Stimulated activated naive CD8-positive, alpha-beta T cell treated with anti-CD3 and anti-CD28 coated beads, Interleukin-15, amount 100 ng/mL, for 72 hours (primary cell): Measurements from ENCODE around the gene BMP10.
A peak's percentile ranks its signal among the peaks of the same experiment; 100 is the strongest.

Experiments used
- ATAC-seq: fragments of 150-1000 bp; cut with Tn5 transposase; 2 replicates; pipeline ENCODE4 v1.10.0; 2021; ENCODE audit warnings: mild to moderate bottlenecking, moderate library complexity
- DNase-seq, 2 donors: peaks; one replicate each; pipeline ENCODE4 v3.0.0; 2021 to 2022
- H3K27ac Mint-ChIP-seq, 2 donors: one replicate each; pipeline ENCODE4 v1.8.0; 2022; ENCODE audit warnings: mild to moderate bottlenecking in 2 of 2, mixed read lengths in 2 of 2, moderate library complexity in 2 of 2
- H3K27me3 Mint-ChIP-seq: one replicate; pipeline ENCODE4 v1.8.0; 2022; ENCODE audit warnings: mixed read lengths
- H3K4me1 Mint-ChIP-seq: one replicate; pipeline ENCODE4 v1.8.0; 2022; ENCODE audit warnings: mild to moderate bottlenecking, mixed read lengths
- H3K4me3 Mint-ChIP-seq, 2 donors: one replicate each; pipeline ENCODE4 v1.8.0; 2022; ENCODE audit warnings: mild to moderate bottlenecking in 2 of 2, mixed read lengths in 2 of 2, moderate library complexity in 1 of 2
- H3K9me3 Mint-ChIP-seq, 2 donors: one replicate each; pipeline ENCODE4 v1.8.0; 2022; ENCODE audit warnings: mixed read lengths in 2 of 2

BMP10 gene

DNA sequence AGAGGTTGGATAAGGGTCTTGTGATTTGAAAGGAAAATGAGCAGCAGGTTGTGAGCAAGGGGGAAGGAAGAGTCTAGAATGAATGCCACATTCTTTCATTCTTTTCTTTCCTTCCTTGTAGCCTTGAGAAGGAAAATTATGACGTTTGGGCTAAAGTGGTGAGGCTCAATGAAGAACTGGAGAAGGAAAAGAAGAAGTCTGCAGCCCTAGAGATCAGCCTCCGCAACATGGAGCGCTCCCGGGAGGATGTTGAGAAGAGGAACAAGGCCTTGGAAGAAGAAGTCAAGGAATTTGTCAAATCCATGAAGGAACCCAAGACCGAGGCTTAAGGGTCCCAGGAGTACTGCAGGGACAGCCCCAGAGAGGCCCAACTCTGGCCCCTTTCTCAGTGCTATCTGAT, 45.3 kb downstream of the BMP10 start:
- DNase-seq: no peak
- H3K27ac Mint-ChIP-seq: peak overlapping the region in 1 of 2 donors; percentile 45
- no peaks in the 10 kb centered on the region for H3K27me3 Mint-ChIP-seq
- peaks cover 36% of the 10 kb centered on the region for H3K4me1 Mint-ChIP-seq
- no peak for ATAC-seq
- H3K9me3 Mint-ChIP-seq: no peaks in the 10 kb centered on the region
- H3K4me3 Mint-ChIP-seq: no peak overlapping the region

DNA sequence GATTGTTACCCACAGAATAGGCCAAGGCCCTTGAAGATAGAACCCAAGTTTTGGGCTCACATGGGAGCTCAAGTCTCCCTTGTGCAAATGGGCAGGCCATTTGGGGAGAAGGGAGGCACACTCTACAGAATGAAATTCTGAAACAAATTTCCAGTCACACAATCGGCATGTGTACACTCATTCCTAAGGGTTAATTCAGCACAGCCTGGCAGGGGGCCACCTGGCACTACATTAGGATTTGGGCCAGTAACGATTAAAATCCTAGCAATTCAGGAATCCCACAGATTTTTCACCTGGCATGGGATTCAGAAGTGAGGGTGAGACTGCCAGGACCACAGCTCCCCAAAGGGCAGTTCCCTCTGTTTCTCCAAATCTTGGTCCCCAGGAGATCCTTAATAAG, 46.4 kb downstream of the BMP10 start:
- H3K4me3 Mint-ChIP-seq: no peak overlapping the region
- no peaks in the 10 kb centered on the region for H3K9me3 Mint-ChIP-seq
- H3K27me3 Mint-ChIP-seq: no peaks in the 10 kb centered on the region
- no peak for DNase-seq
- H3K27ac Mint-ChIP-seq: peak overlapping the region; percentile 19 to 82
- H3K4me1 Mint-ChIP-seq: peaks cover 30% of the 10 kb centered on the region
- ATAC-seq: no peak

DNA sequence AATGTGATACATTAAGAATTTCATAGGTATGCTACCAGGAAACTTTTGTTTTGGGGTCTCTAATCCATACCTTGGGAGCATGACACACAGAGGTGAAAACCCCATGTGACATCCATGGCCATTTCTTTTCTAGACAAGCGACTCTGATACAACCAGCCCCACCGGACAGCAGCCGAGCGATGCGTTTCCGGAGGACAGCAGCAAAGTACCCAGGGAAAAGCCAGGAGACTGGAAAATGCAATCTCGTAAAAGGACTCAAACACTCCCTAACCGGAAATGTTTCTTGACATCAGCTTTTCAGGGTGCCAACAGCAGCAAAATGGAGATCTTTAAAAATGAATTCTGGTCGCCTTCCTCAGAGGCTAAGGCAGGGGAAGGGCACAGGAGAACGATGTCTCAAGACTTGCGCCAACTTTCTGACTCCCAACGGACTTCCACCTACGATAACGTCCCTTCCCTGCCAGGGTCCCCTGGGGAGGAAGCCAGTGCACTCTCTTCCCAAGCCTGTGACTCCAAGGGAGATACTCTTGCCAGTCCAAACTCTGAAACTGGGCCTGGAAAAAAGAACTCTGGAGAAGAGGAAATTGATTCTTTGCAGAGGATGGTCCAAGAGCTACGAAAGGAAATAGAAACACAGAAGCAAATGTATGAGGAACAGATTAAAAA, 48.9 kb downstream of the BMP10 start:
- H3K4me1 Mint-ChIP-seq: peaks cover 18% of the 10 kb centered on the region

DNA sequence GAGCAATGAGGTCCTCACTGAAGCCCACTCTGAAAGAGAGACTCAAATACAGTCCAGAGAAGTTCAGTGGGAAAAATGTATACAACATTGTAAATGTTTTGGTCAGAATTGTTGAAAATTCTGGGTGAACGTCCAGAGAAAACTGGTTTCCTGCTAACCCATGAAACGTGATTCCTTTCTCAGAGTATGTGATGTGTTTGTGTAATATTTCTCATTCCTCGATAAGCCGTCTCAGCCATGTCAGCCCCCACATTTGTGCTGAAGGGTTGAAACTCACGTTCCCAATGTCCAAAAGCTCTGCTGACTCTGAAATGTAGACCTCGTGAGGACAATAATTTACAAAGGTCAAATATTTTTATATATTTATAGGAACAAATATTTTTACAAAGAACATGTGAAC, 51.6 kb downstream of the BMP10 start:
- no peaks in the 10 kb centered on the region for H3K9me3 Mint-ChIP-seq
- H3K4me1 Mint-ChIP-seq: peaks cover 18% of the 10 kb centered on the region
- DNase-seq: no peak
- no peak for ATAC-seq
- no peaks in the 10 kb centered on the region for H3K27me3 Mint-ChIP-seq
- H3K4me3 Mint-ChIP-seq: no peak overlapping the region
- H3K27ac Mint-ChIP-seq: no peak overlapping the region

More for the DNA sequence above, 48.9 kb downstream of the BMP10 start:
- no peaks in the 10 kb centered on the region for H3K9me3 Mint-ChIP-seq
- no peak overlapping the region for H3K4me3 Mint-ChIP-seq
- ATAC-seq (no peak), DNase-seq (no peak)
- no peak overlapping the region for H3K27ac Mint-ChIP-seq
- no peaks in the 10 kb centered on the region for H3K27me3 Mint-ChIP-seq

DNA sequence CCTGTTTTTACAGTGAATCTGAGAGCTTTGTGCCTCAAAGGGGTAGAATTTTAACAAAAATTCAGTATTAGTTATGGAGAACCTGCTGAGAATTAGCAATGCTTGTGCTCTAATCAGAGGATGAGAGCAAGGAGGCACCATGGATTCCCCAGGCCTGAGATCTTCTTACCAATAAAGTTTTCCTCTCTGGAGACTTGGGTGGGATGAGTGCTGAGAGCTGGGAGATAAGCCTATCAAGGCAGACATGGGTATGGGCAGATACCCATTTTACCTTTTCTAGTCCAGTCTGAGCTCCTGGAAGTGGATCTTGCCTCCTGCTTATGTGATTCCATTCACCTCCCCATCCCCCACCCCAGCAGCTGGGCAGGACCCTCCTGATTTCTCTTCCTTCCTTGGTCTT, 53.9 kb downstream of the BMP10 start:
- H3K4me1 Mint-ChIP-seq: peaks cover 18% of the 10 kb centered on the region
- DNase-seq: no peak
- no peak overlapping the region for H3K4me3 Mint-ChIP-seq
- H3K27ac Mint-ChIP-seq: peak overlapping the region; percentile 84 to 94
- no peaks in the 10 kb centered on the region for H3K9me3 Mint-ChIP-seq
- ATAC-seq: no peak
- H3K27me3 Mint-ChIP-seq: no peaks in the 10 kb centered on the region
